Measurements from ENCODE around the gene SEC24D.

SEC24D gene

GRCh38 chr4:118776157-118776954 lies 59.6 kb downstream of the SEC24D start:
- TF ChIP-seq ZFX (IDR thresholded peaks at IDR 0.05; ENCODE audit: borderline replicate concordance) (no peak), CTCF (IDR thresholded peaks at IDR 0.05) (no peak)
- no peak overlapping the region for H3K27ac ChIP-seq

- no peak overlapping the region for H3K27ac ChIP-seq
- TF ChIP-seq ZFX (IDR thresholded peaks at IDR 0.05; ENCODE audit: borderline replicate concordance): no peak
- TF ChIP-seq CTCF (IDR thresholded peaks at IDR 0.05): no peak
Observed at GRCh38 chr4:118775405-118775804, 60.5 kb downstream of the SEC24D start.

- TF ChIP-seq CTCF (IDR thresholded peaks at IDR 0.05) (no peak), ZFX (IDR thresholded peaks at IDR 0.05; ENCODE audit: borderline replicate concordance) (no peak)
- no peak overlapping the region for H3K27ac ChIP-seq
Observed at GRCh38 chr4:118774989-118775388, 60.9 kb downstream of the SEC24D start.

- no peak overlapping the region for H3K27ac ChIP-seq
- TF ChIP-seq CTCF (IDR thresholded peaks at IDR 0.05) (no peak), ZFX (IDR thresholded peaks at IDR 0.05; ENCODE audit: borderline replicate concordance) (no peak)
Observed at GRCh38 chr4:118774321-118774720, 61.6 kb downstream of the SEC24D start.

- no peak overlapping the region for H3K27ac ChIP-seq
- TF ChIP-seq CTCF (IDR thresholded peaks at IDR 0.05) (no peak), ZFX (IDR thresholded peaks at IDR 0.05; ENCODE audit: borderline replicate concordance) (no peak)
Observed at GRCh38 chr4:118773429-118773792, 62.5 kb downstream of the SEC24D start.

- TF ChIP-seq ZFX (IDR thresholded peaks at IDR 0.05; ENCODE audit: borderline replicate concordance) (no peak), CTCF (IDR thresholded peaks at IDR 0.05) (no peak)
- H3K27ac ChIP-seq: no peak overlapping the region
Observed at GRCh38 chr4:118772767-118773428, 63.0 kb downstream of the SEC24D start.
